IMR-90 (cell line): ENCODE data around the gene IQGAP2. TPM values are rescaled to one million over a fixed set of nuclear protein-coding genes. Genes with fewer than 3 reads are reported as not detected.

Source experiments
- ATAC-seq: fragments of 200-7000 bp; cut with Tn5 transposase; 2 replicates; pipeline ENCODE4 v1.9.1; 2020; ENCODE audit warnings: low read depth, mild to moderate bottlenecking, moderate library complexity
- BruUV-seq: library from RNA; stranded (reverse); fragments of 400-500 nt; replicated peaks from 2 replicates; lab custom pipeline; 2021; lab: Mats Ljungman, UMichigan
- CTCF ChIA-PET: fragments of 300-600 bp; formaldehyde crosslinking; extraction: SDS; loops from one replicate; lab custom pipeline; 2021; ENCODE audit warnings: antibody characterized with exemption; lab: Yijun Ruan, JAX
- POLR2A ChIA-PET: fragments of 300-600 bp; sonication (Branson Sonifier 250); formaldehyde crosslinking; loops from one replicate; lab custom pipeline; 2022; ENCODE audit warnings: antibody characterized with exemption; ENCODE audit not compliant: unreplicated experiment; lab: Charles Lee
- DNase-seq: peaks from one replicate; pipeline ENCODE4 v3.0.0; 2013
- H2AFZ ChIP-seq: replicated peaks from 2 replicates; pipeline ENCODE3; 2013; ENCODE audit warnings: low read length, mild to moderate bottlenecking; ENCODE audit not compliant: poor library complexity
- H2AK5ac ChIP-seq: 2 replicates; pipeline ENCODE4 v1.6.1; 2013; ENCODE audit warnings: low read depth, low read length, inconsistent platforms
- H2AK9ac ChIP-seq: replicated peaks from 2 replicates; pipeline ENCODE3; 2013; ENCODE audit warnings: mild to moderate bottlenecking, low read depth, low read length, moderate library complexity; ENCODE audit not compliant: poor library complexity
- H2BK120ac ChIP-seq: 2 replicates; pipeline ENCODE4 v1.6.1; 2013; ENCODE audit warnings: low read depth, low read length, inconsistent platforms
- H2BK15ac ChIP-seq: 3 replicates; pipeline ENCODE4 v1.6.1; 2013; ENCODE audit warnings: low read depth, low read length, inconsistent platforms
- H2BK20ac ChIP-seq: 2 replicates; pipeline ENCODE4 v1.6.1; 2013; ENCODE audit warnings: low read depth, mild to moderate bottlenecking, inconsistent platforms, low read length, moderate library complexity
- H2BK5ac ChIP-seq: 2 replicates; pipeline ENCODE4 v1.6.1; 2013; ENCODE audit warnings: mild to moderate bottlenecking, low read depth, low read length, inconsistent platforms; ENCODE audit not compliant: poor library complexity, severe bottlenecking
- H3K14ac ChIP-seq: replicated peaks from 2 replicates; pipeline ENCODE4 v1.6.1; 2013; ENCODE audit warnings: low read depth, low read length, inconsistent platforms
- H3K18ac ChIP-seq: 2 replicates; pipeline ENCODE4 v1.6.1; 2013; ENCODE audit warnings: low read depth, low read length, control low read depth
- H3K23ac ChIP-seq: 2 replicates; pipeline ENCODE4 v1.6.1; 2013; ENCODE audit warnings: low read depth, low read length, inconsistent platforms
- H3K27ac ChIP-seq: 2 replicates; pipeline ENCODE4 v1.5.1; 2013; ENCODE audit warnings: mild to moderate bottlenecking, control low read depth, low read length; ENCODE audit not compliant: insufficient read depth
- H3K27me3 ChIP-seq: 2 replicates; pipeline ENCODE4 v1.6.1; 2013; ENCODE audit warnings: low read length; ENCODE audit not compliant: control insufficient read depth, insufficient read depth
- H3K36me3 ChIP-seq: 2 replicates; pipeline ENCODE4 v1.6.1; 2013; ENCODE audit warnings: low read length, mixed read lengths; ENCODE audit not compliant: control insufficient read depth, insufficient read depth
- H3K4ac ChIP-seq: 2 replicates; pipeline ENCODE4 v1.6.1; 2013; ENCODE audit warnings: low read depth, low read length, inconsistent platforms
- H3K4me1 ChIP-seq: 2 replicates; pipeline ENCODE4 v1.6.1; 2013; ENCODE audit warnings: low read length, mixed read lengths; ENCODE audit not compliant: control insufficient read depth, insufficient read depth
- H3K4me2 ChIP-seq: 2 replicates; pipeline ENCODE4 v1.6.1; 2013; ENCODE audit warnings: low read depth, mild to moderate bottlenecking, control low read depth, low read length, moderate library complexity
- H3K4me3 ChIP-seq: 2 replicates; pipeline ENCODE4 v1.5.1; 2013; ENCODE audit warnings: low read depth, mild to moderate bottlenecking, control low read depth, low read length, moderate library complexity; ENCODE audit not compliant: insufficient read depth
- H3K56ac ChIP-seq: 2 replicates; pipeline ENCODE4 v1.6.1; 2013; ENCODE audit warnings: low read length, inconsistent platforms; ENCODE audit not compliant: insufficient read depth; ENCODE audit errors: extremely low read depth
- H3K79me1 ChIP-seq, 2 experiments: 2 replicates each; pipeline ENCODE4 v1.6.1; 2013; ENCODE audit warnings: low read length in 2 of 2, inconsistent platforms in 1 of 2, low read depth in 1 of 2
- H3K9ac ChIP-seq: 2 replicates; pipeline ENCODE4 v1.6.1; 2013; ENCODE audit warnings: low read depth, low read length, control low read depth
- H3K9me1 ChIP-seq: 2 replicates; pipeline ENCODE4 v1.6.1; 2013; ENCODE audit warnings: low read length, inconsistent platforms; ENCODE audit not compliant: insufficient read depth
- H3K9me3 ChIP-seq: 2 replicates; pipeline ENCODE4 v1.6.1; 2013; ENCODE audit warnings: low read length; ENCODE audit not compliant: control insufficient read depth, insufficient read depth
- H4K20me1 ChIP-seq: 2 replicates; pipeline ENCODE4 v1.6.1; 2013; ENCODE audit warnings: low read length, inconsistent platforms; ENCODE audit not compliant: insufficient read depth
- H4K5ac ChIP-seq: 2 replicates; pipeline ENCODE4 v1.6.1; 2013; ENCODE audit warnings: mild to moderate bottlenecking, low read depth, low read length, control low read depth
- H4K8ac ChIP-seq, 2 experiments: 2 replicates each; pipeline ENCODE4 v1.6.1; 2013; ENCODE audit warnings: low read depth in 2 of 2, low read length in 2 of 2, control low read depth in 1 of 2, inconsistent platforms in 1 of 2
- H4K91ac ChIP-seq: 2 replicates; pipeline ENCODE4 v1.6.1; 2013; ENCODE audit warnings: low read depth, low read length, inconsistent platforms; ENCODE audit not compliant: insufficient read depth
- BHLHE40 ChIP-seq: fragments of 150-350 bp; IDR thresholded peaks from 2 replicates; pipeline ENCODE4 v1.6.1; 2016; ENCODE audit warnings: mild to moderate bottlenecking, low read depth, low read length
- CEBPB ChIP-seq: IDR thresholded peaks from 2 replicates; pipeline ENCODE4 v1.6.1; 2012; ENCODE audit warnings: low read depth, low read length, improper control_type of control experiment
- CHD1 ChIP-seq: IDR thresholded peaks from 2 replicates; pipeline ENCODE4 v1.6.1; 2012; ENCODE audit warnings: low read depth, low read length, improper control_type of control experiment
- FOS ChIP-seq: fragments of 150-350 bp; IDR thresholded peaks from 2 replicates; pipeline ENCODE4 v1.6.1; 2016; ENCODE audit warnings: low read depth, low read length
- MAFK ChIP-seq: IDR thresholded peaks from 2 replicates; pipeline ENCODE4 v1.6.1; 2012; ENCODE audit warnings: low read depth, low read length, improper control_type of control experiment
- MAZ ChIP-seq: IDR thresholded peaks from 2 replicates; pipeline ENCODE4 v1.6.1; 2012; ENCODE audit warnings: low read depth, mild to moderate bottlenecking, low read length, improper control_type of control experiment, moderate library complexity, borderline replicate concordance
- MXI1 ChIP-seq: IDR thresholded peaks from 2 replicates; pipeline ENCODE4 v1.6.1; 2012; ENCODE audit warnings: low read depth, mild to moderate bottlenecking, low read length, moderate library complexity, borderline replicate concordance
- NFE2L2 ChIP-seq: fragments of 150-350 bp; IDR thresholded peaks from 2 replicates; pipeline ENCODE4 v1.6.1; 2016; ENCODE audit warnings: low read depth, mild to moderate bottlenecking, low read length
- POLR2A ChIP-seq: IDR thresholded peaks from 2 replicates; pipeline ENCODE4 v1.6.1; 2012; ENCODE audit warnings: mild to moderate bottlenecking, low read depth, low read length
- RAD21 ChIP-seq: IDR thresholded peaks from 2 replicates; pipeline ENCODE4 v1.6.1; 2012; ENCODE audit warnings: low read length, improper control_type of control experiment
- RFX5 ChIP-seq: IDR thresholded peaks from 2 replicates; pipeline ENCODE4 v1.8.0; 2012; ENCODE audit warnings: low read depth, mild to moderate bottlenecking, low read length, moderate library complexity
- SMC3 ChIP-seq: fragments of 150-350 bp; IDR thresholded peaks from 2 replicates; pipeline ENCODE4 v1.6.1; 2016; ENCODE audit warnings: low read depth, mild to moderate bottlenecking, antibody characterized with exemption, low read length, moderate library complexity
- WGBS, 2 experiments: methylation state at CpG; one replicate each; pipeline versions ENCODE4 v1.1.5 to v1.1.7; 2013; ENCODE audit warnings: missing lambda C conversion rate in 2 of 2; ENCODE audit not compliant: insufficient read length in 1 of 2; ENCODE audit errors: extremely low coverage in 2 of 2; 5-methylcytosine and 5-hydroxymethylcytosine counted together
- dilution Hi-C: fragments of 300-500 bp; cut with HindIII; formaldehyde crosslinking; loops from one replicate; pipeline ENCODE4 v1.14.3; 2018; ENCODE audit warnings: low sequenced_read_pairs; ENCODE audit not compliant: unreplicated experiment
- in situ Hi-C: fragments of 300-500 bp; cut with MboI; formaldehyde crosslinking; loops from 3 replicates; pipeline ENCODE4 v1.14.3; 2019; ENCODE audit warnings: low sequenced_read_pairs, inconsistent platforms, mixed read lengths
- intact Hi-C: fragments of 100-400 bp; cut with micrococcal nuclease; formaldehyde crosslinking; loops from 2 replicates; pipeline ENCODE4 v1.10.0; 2022
- polyA plus RNA-seq, 3 experiments: library from polyadenylated mRNA; depleted of rRNA; stranded (reverse); fragments of >200 nt; gene quantifications; 2 replicates each; pipeline ENCODE4 v1.2.3, GENCODE V29; 2012; ENCODE audit warnings: low replicate concordance in 1 of 3
- total RNA-seq: library from RNA; depleted of rRNA; stranded (reverse); fragments of >200 nt; gene quantifications from 2 replicates; pipeline ENCODE4 v1.2.3, GENCODE V29; 2012
- TF ChIP-seq, protein P1 (sequence below): fragments of 150-350 bp; IDR thresholded peaks from 2 replicates; pipeline ENCODE4 v1.6.1; 2017; ENCODE audit warnings: mild to moderate bottlenecking, antibody characterized with exemption, low read length, low read depth
- TF ChIP-seq, protein P2 (sequence below): conservative IDR thresholded peaks from 2 replicates; pipeline ENCODE4 v1.5.1; 2012; ENCODE audit warnings: mild to moderate bottlenecking, low read depth, low read length, improper control_type of control experiment
- TF ChIP-seq, protein P3 (sequence below): fragments of 150-350 bp; IDR thresholded peaks from 2 replicates; pipeline ENCODE4 v1.6.1; 2016; ENCODE audit warnings: low read depth, mild to moderate bottlenecking, low read length, moderate library complexity, borderline replicate concordance

IQGAP2 gene
- total and polyA plus RNA-seq, 2 of the 4 experiments (the other 2 are of a cell fraction) = 0.21 to 0.36 TPM

DNA sequence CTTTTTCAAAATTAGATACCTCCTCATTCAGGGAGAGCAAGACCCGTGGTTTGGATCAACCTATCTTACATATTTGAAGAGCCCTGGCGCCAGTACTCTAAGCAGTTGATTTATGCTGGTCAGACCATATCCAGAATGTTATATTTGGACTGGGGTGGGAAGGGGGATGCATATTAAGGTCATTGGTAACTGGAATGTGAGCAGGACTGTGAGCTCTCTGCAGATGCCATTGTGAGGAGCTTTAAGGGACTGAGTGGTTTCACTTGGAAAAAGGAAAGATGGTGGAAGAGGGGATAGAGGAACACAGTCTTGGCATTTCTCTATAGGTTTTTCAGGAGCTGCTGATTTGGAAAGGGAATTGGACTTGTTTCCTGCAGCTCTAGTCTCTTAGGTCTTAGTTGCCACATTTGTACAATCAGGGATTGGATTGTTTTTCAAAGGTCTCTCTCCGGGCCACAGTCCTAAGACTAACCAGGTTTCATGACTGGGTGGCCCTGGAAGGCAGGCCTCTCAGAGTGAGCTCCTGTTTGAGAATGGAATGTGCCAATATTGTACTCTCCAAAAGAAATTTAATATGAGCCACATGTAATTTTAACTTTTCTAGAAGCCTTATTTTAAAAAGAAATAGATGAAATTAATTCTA lies 287.1 kb downstream of the IQGAP2 start:
- in situ Hi-C loops (no loop called here), dilution Hi-C loops (no loop called here), intact Hi-C loops (no loop called here)
- no peaks in the 10 kb centered on the region for H3K36me3 ChIP-seq
- peaks cover 25% of the 10 kb centered on the region for H3K4me1 ChIP-seq
- H2AFZ ChIP-seq = no peak overlapping the region
- POLR2A ChIA-PET = interaction anchor here (0.6 to 1.2 kb wide), 3 partner anchors 11 to 15 kb away, joined by 3 to 8 read pairs (median 3); no protein-coding TSS in a partner anchor
- H4K5ac ChIP-seq = peak overlapping the region; percentile 99
- no CpG with 5 or more reads among the region's 3 CpGs for WGBS, 2 experiments
- H4K8ac ChIP-seq = peak overlapping the region; percentile 96 to 99
- no peaks in the 10 kb centered on the region for H3K9me3 ChIP-seq
- no TSS peak for BruUV-seq
- peak overlapping the region; percentile 97 for H3K4ac ChIP-seq
- H4K91ac ChIP-seq = peak overlapping the region; percentile 96
- H2BK120ac ChIP-seq = peak overlapping the region; percentile 99
- no peak for DNase-seq
- H3K27me3 ChIP-seq = no peaks in the 10 kb centered on the region
- H2BK5ac ChIP-seq = peak overlapping the region; percentile 98
- ATAC-seq = no peak; the same call in none of the 2 replicates
- H3K79me1 ChIP-seq = peaks cover 0 to 8% of the 10 kb centered on the region in 2 experiments; a peak in 2 of 4 replicates
- H3K14ac ChIP-seq = peak overlapping the region; percentile 98
- peak overlapping the region; percentile 99 for H3K56ac ChIP-seq
- H3K27ac ChIP-seq = peak overlapping the region; percentile 100
- no peaks in the 10 kb centered on the region for H4K20me1 ChIP-seq
- peak overlapping the region; percentile 30 for H3K4me2 ChIP-seq
- no peak overlapping the region for H3K4me3 ChIP-seq
- peak overlapping the region; percentile 99 for H2BK20ac ChIP-seq
- H2BK15ac ChIP-seq = peak overlapping the region; percentile 96
- TF ChIP-seq FOS (no peak), CHD1 (no peak), NFE2L2 (no peak), MAZ (no peak), RFX5 (no peak), SMC3 (no peak), MAFK (no peak), POLR2A (no peak), BHLHE40 (no peak), MXI1 (no peak), CEBPB (no peak), RAD21 (no peak)
- TF ChIP-seq, protein P1, sequence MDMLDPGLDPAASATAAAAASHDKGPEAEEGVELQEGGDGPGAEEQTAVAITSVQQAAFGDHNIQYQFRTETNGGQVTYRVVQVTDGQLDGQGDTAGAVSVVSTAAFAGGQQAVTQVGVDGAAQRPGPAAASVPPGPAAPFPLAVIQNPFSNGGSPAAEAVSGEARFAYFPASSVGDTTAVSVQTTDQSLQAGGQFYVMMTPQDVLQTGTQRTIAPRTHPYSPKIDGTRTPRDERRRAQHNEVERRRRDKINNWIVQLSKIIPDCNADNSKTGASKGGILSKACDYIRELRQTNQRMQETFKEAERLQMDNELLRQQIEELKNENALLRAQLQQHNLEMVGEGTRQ = no peak
- TF ChIP-seq, protein P2, sequence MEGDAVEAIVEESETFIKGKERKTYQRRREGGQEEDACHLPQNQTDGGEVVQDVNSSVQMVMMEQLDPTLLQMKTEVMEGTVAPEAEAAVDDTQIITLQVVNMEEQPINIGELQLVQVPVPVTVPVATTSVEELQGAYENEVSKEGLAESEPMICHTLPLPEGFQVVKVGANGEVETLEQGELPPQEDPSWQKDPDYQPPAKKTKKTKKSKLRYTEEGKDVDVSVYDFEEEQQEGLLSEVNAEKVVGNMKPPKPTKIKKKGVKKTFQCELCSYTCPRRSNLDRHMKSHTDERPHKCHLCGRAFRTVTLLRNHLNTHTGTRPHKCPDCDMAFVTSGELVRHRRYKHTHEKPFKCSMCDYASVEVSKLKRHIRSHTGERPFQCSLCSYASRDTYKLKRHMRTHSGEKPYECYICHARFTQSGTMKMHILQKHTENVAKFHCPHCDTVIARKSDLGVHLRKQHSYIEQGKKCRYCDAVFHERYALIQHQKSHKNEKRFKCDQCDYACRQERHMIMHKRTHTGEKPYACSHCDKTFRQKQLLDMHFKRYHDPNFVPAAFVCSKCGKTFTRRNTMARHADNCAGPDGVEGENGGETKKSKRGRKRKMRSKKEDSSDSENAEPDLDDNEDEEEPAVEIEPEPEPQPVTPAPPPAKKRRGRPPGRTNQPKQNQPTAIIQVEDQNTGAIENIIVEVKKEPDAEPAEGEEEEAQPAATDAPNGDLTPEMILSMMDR = no peak
- TF ChIP-seq, protein P3, sequence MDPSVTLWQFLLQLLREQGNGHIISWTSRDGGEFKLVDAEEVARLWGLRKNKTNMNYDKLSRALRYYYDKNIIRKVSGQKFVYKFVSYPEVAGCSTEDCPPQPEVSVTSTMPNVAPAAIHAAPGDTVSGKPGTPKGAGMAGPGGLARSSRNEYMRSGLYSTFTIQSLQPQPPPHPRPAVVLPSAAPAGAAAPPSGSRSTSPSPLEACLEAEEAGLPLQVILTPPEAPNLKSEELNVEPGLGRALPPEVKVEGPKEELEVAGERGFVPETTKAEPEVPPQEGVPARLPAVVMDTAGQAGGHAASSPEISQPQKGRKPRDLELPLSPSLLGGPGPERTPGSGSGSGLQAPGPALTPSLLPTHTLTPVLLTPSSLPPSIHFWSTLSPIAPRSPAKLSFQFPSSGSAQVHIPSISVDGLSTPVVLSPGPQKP = no peak
- H2AK9ac ChIP-seq = peak overlapping the region; percentile 79
- CTCF ChIA-PET = interaction anchor here (0.9 to 1.3 kb wide), 3 partner anchors 21 to 88 kb away, joined by 3 to 5 read pairs (median 4); no protein-coding TSS in a partner anchor
- peak overlapping the region; percentile 56 for H3K9ac ChIP-seq
- H2AK5ac ChIP-seq = peak overlapping the region; percentile 95
- H3K18ac ChIP-seq = peak overlapping the region; percentile 100
- peaks cover 11% of the 10 kb centered on the region; the same call in 1 of the 2 replicates for H3K9me1 ChIP-seq
- peak overlapping the region; percentile 97 for H3K23ac ChIP-seq
